Stomach (tissue), 4 donors: ENCODE data around the gene SDHC.

Source experiments
- POLR2A ChIP-seq, 4 donors: fragments of 450-650 bp; IDR thresholded peaks; one replicate each; pipeline ENCODE4 v1.6.1; 2016; ENCODE audit warnings: antibody characterized with exemption in 4 of 4, control low read depth in 2 of 4, mild to moderate bottlenecking in 1 of 4, moderate library complexity in 1 of 4
- TF ChIP-seq, protein P1 (sequence below), 7 experiments: fragments of 450-650 bp in 4 of 7; fragments of 200-600 bp in 3 of 7; sonication (generic) in 3 of 7; IDR thresholded peaks; one replicate each; pipeline ENCODE4 v1.5.1; 2016 to 2019; ENCODE audit warnings: antibody characterized with exemption in 7 of 7, control low read depth in 2 of 7, mild to moderate bottlenecking in 1 of 7

DNA sequence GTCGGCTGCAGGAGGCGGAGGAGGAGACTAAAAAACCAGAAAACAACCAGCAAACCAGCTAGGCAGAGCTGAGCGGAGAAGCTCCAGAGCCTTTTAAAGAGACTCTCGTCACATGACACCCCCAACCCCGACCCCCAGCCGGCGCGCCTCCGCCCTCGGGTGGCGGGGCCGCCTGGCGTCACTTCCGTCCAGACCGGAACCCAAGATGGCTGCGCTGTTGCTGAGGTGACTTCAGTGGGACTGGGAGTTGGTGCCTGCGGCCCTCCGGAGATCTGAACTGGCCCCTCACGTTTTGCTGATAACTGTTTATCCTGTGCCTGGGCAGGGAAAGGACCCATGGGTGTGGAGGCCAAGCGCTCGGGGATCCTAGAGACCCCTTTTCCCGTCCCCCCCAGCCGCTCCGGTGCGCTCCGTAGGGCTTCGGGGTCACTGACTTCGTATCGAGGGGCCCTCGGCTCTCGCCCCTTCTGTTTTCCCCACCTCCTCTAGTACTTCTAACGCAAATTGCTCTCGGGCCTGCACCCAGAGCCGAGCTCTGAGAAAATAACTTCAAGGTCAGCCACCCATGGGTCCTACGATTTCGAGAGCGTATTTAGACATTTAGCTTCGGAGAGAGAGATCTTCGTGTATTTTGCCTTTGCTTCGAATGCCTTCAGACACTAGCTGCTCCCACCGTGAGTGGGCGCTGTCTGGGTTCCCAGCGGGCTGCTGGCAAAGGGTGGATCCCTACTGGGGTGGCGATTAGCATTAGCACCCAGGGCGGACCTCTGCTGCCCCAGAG is at the start of gene SDHC:
- peak in 2 of 4 donors; percentile 58 to 66 for TF ChIP-seq POLR2A (IDR thresholded peaks at IDR 0.05)
- TF ChIP-seq, protein P1, sequence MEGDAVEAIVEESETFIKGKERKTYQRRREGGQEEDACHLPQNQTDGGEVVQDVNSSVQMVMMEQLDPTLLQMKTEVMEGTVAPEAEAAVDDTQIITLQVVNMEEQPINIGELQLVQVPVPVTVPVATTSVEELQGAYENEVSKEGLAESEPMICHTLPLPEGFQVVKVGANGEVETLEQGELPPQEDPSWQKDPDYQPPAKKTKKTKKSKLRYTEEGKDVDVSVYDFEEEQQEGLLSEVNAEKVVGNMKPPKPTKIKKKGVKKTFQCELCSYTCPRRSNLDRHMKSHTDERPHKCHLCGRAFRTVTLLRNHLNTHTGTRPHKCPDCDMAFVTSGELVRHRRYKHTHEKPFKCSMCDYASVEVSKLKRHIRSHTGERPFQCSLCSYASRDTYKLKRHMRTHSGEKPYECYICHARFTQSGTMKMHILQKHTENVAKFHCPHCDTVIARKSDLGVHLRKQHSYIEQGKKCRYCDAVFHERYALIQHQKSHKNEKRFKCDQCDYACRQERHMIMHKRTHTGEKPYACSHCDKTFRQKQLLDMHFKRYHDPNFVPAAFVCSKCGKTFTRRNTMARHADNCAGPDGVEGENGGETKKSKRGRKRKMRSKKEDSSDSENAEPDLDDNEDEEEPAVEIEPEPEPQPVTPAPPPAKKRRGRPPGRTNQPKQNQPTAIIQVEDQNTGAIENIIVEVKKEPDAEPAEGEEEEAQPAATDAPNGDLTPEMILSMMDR (IDR thresholded peaks at IDR 0.05): peak in 1 of 7 experiments; percentile 13
